Heart right ventricle (tissue), 16 donors: ENCODE data around the gene TCF4. TPM values are rescaled to one million over a fixed set of nuclear protein-coding genes. Genes with fewer than 3 reads are reported as not detected.

Source experiments
- ATAC-seq, 8 donors: fragments of 200-7000 bp; cut with Tn5 transposase; one replicate each; pipeline ENCODE4 v1.9.1; 2020; ENCODE audit warnings: mild to moderate bottlenecking in 8 of 8, moderate library complexity in 8 of 8, moderate number of reproducible peaks in 1 of 8
- DNase-seq, 2 donors: peaks; one replicate each; pipeline ENCODE4 v3.0.0-alpha.2; 2020
- H3K27ac ChIP-seq, 10 donors: fragments of 200-600 bp; sonication (generic) in 2 of 10; one replicate each; pipeline versions ENCODE4 v1.5.0 to v1.8.0; 2020 to 2022; ENCODE audit warnings: mild to moderate bottlenecking in 3 of 10
- H3K27me3 ChIP-seq, 7 donors: fragments of 200-600 bp; one replicate each; pipeline ENCODE4 v1.8.0; 2021 to 2022; ENCODE audit warnings: mild to moderate bottlenecking in 2 of 7
- H3K36me3 ChIP-seq, 9 donors: fragments of 200-600 bp; sonication (generic) in 1 of 9; one replicate each; pipeline versions ENCODE4 v1.5.0 to v1.8.0; 2020 to 2022; ENCODE audit warnings: mild to moderate bottlenecking in 2 of 9
- H3K4me1 ChIP-seq, 9 donors: fragments of 200-600 bp; sonication (generic) in 1 of 9; one replicate each; pipeline versions ENCODE4 v1.5.0 to v1.8.0; 2020 to 2022; ENCODE audit warnings: mild to moderate bottlenecking in 4 of 9
- H3K4me3 ChIP-seq, 10 donors: fragments of 200-600 bp; sonication (generic) in 2 of 10; one replicate each; pipeline versions ENCODE4 v1.5.0 to v1.8.0; 2020 to 2022; ENCODE audit warnings: mild to moderate bottlenecking in 7 of 10, moderate library complexity in 2 of 10
- H3K9me3 ChIP-seq, 11 donors: fragments of 200-600 bp in 10 of 11; sonication (generic) in 2 of 11; one replicate each; pipeline versions ENCODE4 v1.5.0 to v1.8.0; 2013 to 2022; ENCODE audit warnings: mild to moderate bottlenecking in 2 of 11, control low read depth in 1 of 11, moderate library complexity in 1 of 11
- CTCF ChIP-seq, 9 donors: fragments of 200-600 bp; sonication (generic) in 2 of 9; IDR thresholded peaks; one replicate each; pipeline versions ENCODE4 v1.5.0 to v1.8.0; 2021 to 2022; ENCODE audit warnings: antibody characterized with exemption in 9 of 9, mild to moderate bottlenecking in 5 of 9, moderate library complexity in 1 of 9
- WGBS, 2 donors: extraction: QIAGEN DNeasy Blood & Tissue Kit; methylation state at CpG; one replicate each; pipeline ENCODE4 v1.1.7; 2013; ENCODE audit warnings: inconsistent platforms in 1 of 2; 5-methylcytosine and 5-hydroxymethylcytosine counted together
- intact Hi-C, 10 donors: fragments of 100-400 bp; cut with DNase I; formaldehyde crosslinking; loops; one replicate each; pipeline versions ENCODE4 v1.11.1 to v1.14.2; 2022
- polyA plus RNA-seq, 2 donors: library from polyadenylated mRNA; stranded (reverse); fragments of 200-250 nt; gene quantifications; one replicate each; pipeline ENCODE4 v1.2.3, GENCODE V29; 2013
- total RNA-seq, 10 donors: library from RNA; stranded (reverse); fragmentation: NEBNext Ultra II Directional in 3 of 10; extraction: Animal tissue kit (Norgen Biotek cat#: 25700) in 3 of 10; gene quantifications; one replicate each; pipeline versions ENCODE4 v1.2.1 to v1.2.4, GENCODE V29; 2021 to 2023
- donor health status: Arrhythmogenic right ventricular cardiomyopathy.
- donor health status: ischemic (EF 13 %, LVEDD 7.1; RV severe dilation, severe dysfunction).
- donor health status: healthy with polysubstance abuse.
- donor health status: DM: no; HTN: yes; CAD: no.
- donor health status: DM: no; HTN: no; CAD: no.
- donor health status: ischemic (EF 25% LVEDD 6.9; RV normal size, moderate dysfunction).
- donor health status: ischemic (EF 25% LVEDD 5.7; RV mildly dilated, moderate dysfunction).
- donor health status: healthy.
- donor health status: DM: yes; HTN: yes; CAD: no.
- donor health status: Ischemic cardiomyopathy.
- donor health status: ischemic (EF 35%, LVEDD 5.7; RV mildly dilated, moderate dysfunction).
- donor health status: nonischemic (EF 11% LVEDD 7.7; RV severe dilation, severe dysfunction).
- donor health status: DM: yes; HTN: yes; CAD: no.
- donor health status: PGD.
- donor health status: ischemic (EF 29% LVEDD 5.4; RV normal size, mild dysfunction).
- donor health status: nonischemic (EF 23%, LVEDD 6.1; RV moderate dilation, normal function).

TCF4 gene
- total and polyA plus RNA-seq, 12 donors = 12.6 to 90.1 (median 65.5) TPM

DNA sequence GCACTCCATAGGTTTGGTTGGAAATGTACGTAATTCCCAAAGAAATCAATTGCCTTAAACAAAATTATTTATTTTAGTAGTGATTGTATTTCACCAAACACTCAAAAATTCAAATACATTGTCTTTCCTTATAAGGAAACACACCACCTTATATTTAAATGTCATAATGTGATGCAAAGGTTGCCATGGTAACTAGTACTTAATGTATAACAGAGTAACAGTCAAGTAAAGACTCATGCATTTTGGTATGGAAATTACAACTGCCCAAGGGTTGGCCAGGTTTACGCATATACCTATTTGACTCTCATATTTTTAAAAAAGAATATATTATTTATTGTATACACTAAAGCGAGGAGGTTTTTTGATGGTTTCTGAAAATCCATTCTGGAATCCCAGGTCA is 231.2 kb downstream of the TCF4 start:
- Histone ChIP-seq H3K27ac (no peak overlapping the region), H3K9me3 (no peaks in the 10 kb centered on the region), H3K27me3 (no peaks in the 10 kb centered on the region), H3K4me3 (no peak overlapping the region), H3K36me3 (no peaks in the 10 kb centered on the region), H3K4me1 (peaks cover 0 to 55% (median 11%) of the 10 kb centered on the region in 9 donors)
- no peak for TF ChIP-seq CTCF (IDR thresholded peaks at IDR 0.05)
- ATAC-seq (no peak), DNase-seq (no peak)
- 98 to 99% methylated on average over 3 of the region's 3 CpGs for WGBS, 2 donors
- intact Hi-C loops = no loop called here

DNA sequence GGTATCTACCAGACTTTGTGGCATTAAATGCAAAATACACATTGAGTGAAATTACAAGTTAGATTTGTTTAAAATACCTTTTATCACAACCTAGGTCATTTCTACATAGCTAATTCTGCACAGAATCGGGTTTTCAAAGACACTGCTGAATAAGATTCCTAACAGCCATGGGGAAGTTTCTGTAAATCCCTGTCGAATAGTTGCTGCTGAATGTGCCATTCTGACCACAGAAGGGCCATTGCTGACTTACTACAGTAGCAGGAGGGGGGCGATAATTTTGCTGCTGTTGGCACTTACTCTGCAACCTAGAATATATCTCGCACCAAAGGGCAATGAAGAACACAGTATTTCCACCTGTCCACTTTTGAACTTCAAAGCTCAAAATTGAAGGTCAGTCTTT is 232.8 kb downstream of the TCF4 start:
- TF ChIP-seq CTCF (IDR thresholded peaks at IDR 0.05) = no peak
- intact Hi-C loops = no loop called here
- Histone ChIP-seq H3K4me1 (peaks cover 0 to 55% (median 10%) of the 10 kb centered on the region in 9 donors), H3K4me3 (no peak overlapping the region), H3K27ac (peak overlapping the region in 1 of 10 donors; percentile 4), H3K27me3 (no peaks in the 10 kb centered on the region), H3K9me3 (no peaks in the 10 kb centered on the region), H3K36me3 (peaks cover 0 to 4% (median 0%) of the 10 kb centered on the region in 9 donors)
- 82 to 87% methylated on average over 4 of the region's 4 CpGs for WGBS, 2 donors
- no peak for ATAC-seq
- DNase-seq = no peak

DNA sequence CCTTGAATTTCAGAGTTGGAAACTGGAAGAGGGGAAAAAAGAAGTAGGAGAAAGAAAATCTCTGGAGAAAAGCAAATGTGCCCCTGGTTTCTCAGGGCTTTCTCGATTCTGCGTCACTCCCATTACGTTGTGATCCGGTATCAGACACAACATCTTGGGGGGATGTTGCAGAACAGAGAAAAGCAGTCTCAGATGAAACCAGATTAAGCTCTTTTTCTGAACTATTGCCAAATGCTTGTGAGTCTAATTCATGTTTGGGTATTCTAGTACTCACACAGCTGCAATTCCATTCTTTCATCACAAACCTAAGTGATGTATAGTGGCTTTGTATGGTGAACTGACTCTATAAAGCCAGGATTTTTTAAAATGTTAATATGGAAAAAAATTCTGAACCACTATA is 233.2 kb downstream of the TCF4 start:
- Histone ChIP-seq H3K27ac (peak overlapping the region in 3 of 10 donors; percentile 2 to 54 (median 4)), H3K36me3 (peaks cover 0 to 8% (median 0%) of the 10 kb centered on the region in 9 donors), H3K4me3 (no peak overlapping the region), H3K4me1 (peaks cover 0 to 50% (median 7%) of the 10 kb centered on the region in 9 donors), H3K27me3 (no peaks in the 10 kb centered on the region), H3K9me3 (no peaks in the 10 kb centered on the region)
- WGBS, 2 donors = 54 to 72% methylated on average over 4 of the region's 4 CpGs
- DNase-seq (no peak), ATAC-seq (no peak)
- TF ChIP-seq CTCF (IDR thresholded peaks at IDR 0.05) = no peak
- intact Hi-C loops = loop anchor here in 1 of 10 donors (5.0 kb wide), 1 partner anchor 58 kb away; no protein-coding TSS in a partner anchor

- Histone ChIP-seq H3K4me1 (peaks cover 0 to 53% (median 7%) of the 10 kb centered on the region in 9 donors), H3K9me3 (no peaks in the 10 kb centered on the region), H3K27ac (peak overlapping the region in 5 of 10 donors; percentile 8 to 54 (median 34)), H3K36me3 (peaks cover 0 to 12% (median 0%) of the 10 kb centered on the region in 9 donors), H3K4me3 (no peak overlapping the region), H3K27me3 (no peaks in the 10 kb centered on the region)
- ATAC-seq = no peak
- 68 to 73% methylated on average over 3 of the region's 3 CpGs for WGBS, 2 donors
- DNase-seq = no peak
- intact Hi-C loops = loop anchor here in 1 of 10 donors (5.0 kb wide), 1 partner anchor 58 kb away; no protein-coding TSS in a partner anchor
- TF ChIP-seq CTCF (IDR thresholded peaks at IDR 0.05) = no peak
Measured at GRCh38 chr18:55353806-55354205, 234.2 kb downstream of the TCF4 start.
